ENCODE results near the gene SAMSN1. TPM values are rescaled to one million over a fixed set of nuclear protein-coding genes. Genes with fewer than 3 reads are reported as not detected.

SAMSN1 gene
- total RNA-seq (1.2 and 1.7 TPM in 2 replicates), polyA plus RNA-seq (0.51 and 0.82 TPM in 2 replicates)

DNA sequence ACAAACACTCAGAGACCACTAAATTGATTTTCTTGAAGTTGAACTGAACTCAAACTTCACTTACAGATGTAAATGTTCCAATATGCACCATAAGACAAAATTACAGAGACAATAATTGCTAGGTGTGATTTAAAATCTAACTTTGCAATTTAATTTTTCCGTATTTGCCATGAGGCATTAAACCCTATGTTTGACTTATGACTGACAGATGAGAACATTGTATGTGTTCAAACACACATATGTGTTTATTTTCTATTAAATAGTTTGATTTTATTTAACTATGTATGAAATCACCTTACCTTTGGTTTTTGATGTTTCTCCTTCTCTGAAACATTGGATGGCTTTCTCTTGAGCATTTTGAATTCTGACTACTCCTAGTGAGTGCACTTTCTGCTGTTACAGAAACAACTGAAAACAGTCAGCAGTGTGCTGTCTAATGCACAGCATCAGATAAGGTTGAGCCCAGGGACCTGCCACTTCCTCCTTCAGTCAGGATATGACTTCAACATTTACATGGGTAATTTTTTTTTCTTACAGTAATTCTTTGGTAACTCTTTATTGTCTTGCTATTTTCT is at the start of gene SAMSN1:
TSS of gene SAMSN1 (minus strand) at position 410 of the 575 bp plus-strand sequence. CDS start at position 356, 54 bp downstream.
- Histone ChIP-seq H3K4me3 (no peak within 1 kb of the TSS), H3K4me1 (ENCODE audit: insufficient read depth) (no peaks in the 10 kb centered on the region), H3K4me2 (no peak within 1 kb of the TSS), H4K20me1 (ENCODE audit: insufficient read depth, poor library complexity, severe bottlenecking) (no peaks in the 10 kb centered on the region), H3K79me2 (no peaks in the 10 kb centered on the region), H3K27me3 (no peaks in the 10 kb centered on the region), H3K27ac (no peak within 1 kb of the TSS), H3K9me3 (ENCODE audit: low read depth) (no peaks in the 10 kb centered on the region), H3K36me3 (replicated peaks; ENCODE audit: insufficient read depth, low read depth) (no peaks in the 10 kb centered on the region), H2AFZ (peak within 1 kb of the TSS; percentile 4), H3K9me2 (replicated peaks; ENCODE audit: insufficient read depth) (no peaks in the 10 kb centered on the region)
- DNase-seq (ENCODE audit: low spot score) = no peak
- TF ChIP-seq EZH2phosphoT487 (IDR thresholded peaks at IDR 0.05; ENCODE audit: low read depth, severe bottlenecking, unreplicated experiment) (no peak), EZH2 (IDR thresholded peaks at IDR 0.05; ENCODE audit: borderline replicate concordance) (no peak)
- TF ChIP-seq, protein P1, sequence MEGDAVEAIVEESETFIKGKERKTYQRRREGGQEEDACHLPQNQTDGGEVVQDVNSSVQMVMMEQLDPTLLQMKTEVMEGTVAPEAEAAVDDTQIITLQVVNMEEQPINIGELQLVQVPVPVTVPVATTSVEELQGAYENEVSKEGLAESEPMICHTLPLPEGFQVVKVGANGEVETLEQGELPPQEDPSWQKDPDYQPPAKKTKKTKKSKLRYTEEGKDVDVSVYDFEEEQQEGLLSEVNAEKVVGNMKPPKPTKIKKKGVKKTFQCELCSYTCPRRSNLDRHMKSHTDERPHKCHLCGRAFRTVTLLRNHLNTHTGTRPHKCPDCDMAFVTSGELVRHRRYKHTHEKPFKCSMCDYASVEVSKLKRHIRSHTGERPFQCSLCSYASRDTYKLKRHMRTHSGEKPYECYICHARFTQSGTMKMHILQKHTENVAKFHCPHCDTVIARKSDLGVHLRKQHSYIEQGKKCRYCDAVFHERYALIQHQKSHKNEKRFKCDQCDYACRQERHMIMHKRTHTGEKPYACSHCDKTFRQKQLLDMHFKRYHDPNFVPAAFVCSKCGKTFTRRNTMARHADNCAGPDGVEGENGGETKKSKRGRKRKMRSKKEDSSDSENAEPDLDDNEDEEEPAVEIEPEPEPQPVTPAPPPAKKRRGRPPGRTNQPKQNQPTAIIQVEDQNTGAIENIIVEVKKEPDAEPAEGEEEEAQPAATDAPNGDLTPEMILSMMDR (IDR thresholded peaks at IDR 0.05; ENCODE audit: poor library complexity) = no peak
- 93% methylated on average over 1 of the region's 1 CpG for WGBS (ENCODE audit: low lambda C conversion rate, missing lambda C conversion rate)

DNA sequence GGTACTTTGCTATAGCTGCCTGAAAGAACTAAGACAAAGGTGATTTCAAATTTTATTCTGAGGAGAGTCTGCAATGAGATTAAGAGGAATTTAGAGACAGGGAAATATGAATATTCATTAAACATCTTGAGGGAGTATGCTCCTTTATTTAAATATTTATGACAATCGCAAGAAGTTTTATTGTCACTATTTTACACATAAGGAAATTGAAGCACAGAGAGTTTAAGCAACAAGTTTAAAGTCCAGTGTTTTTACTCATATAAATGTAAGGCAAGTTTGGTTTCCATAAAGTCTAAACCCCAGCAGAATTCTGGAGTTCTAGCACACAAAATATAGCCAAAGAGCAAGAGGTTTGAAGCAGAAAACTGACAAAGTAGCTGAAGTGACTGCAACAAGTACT is 49.3 kb upstream of the SAMSN1 start:
- WGBS (ENCODE audit: low lambda C conversion rate, missing lambda C conversion rate) = 97% methylated on average over 1 of the region's 1 CpG
- no peaks in the 10 kb centered on the region for H4K20me1 ChIP-seq (ENCODE audit: insufficient read depth, poor library complexity, severe bottlenecking)
- DNase-seq (ENCODE audit: low spot score) = no peak
- no peak overlapping the region for H3K27ac ChIP-seq
- H2AFZ ChIP-seq = no peak overlapping the region
- H3K9me2 ChIP-seq (replicated peaks; ENCODE audit: insufficient read depth) = no peaks in the 10 kb centered on the region
- TF ChIP-seq EZH2phosphoT487 (IDR thresholded peaks at IDR 0.05; ENCODE audit: low read depth, severe bottlenecking, unreplicated experiment) (no peak), EZH2 (IDR thresholded peaks at IDR 0.05; ENCODE audit: borderline replicate concordance) (no peak)
- TF ChIP-seq, protein P1 (IDR thresholded peaks at IDR 0.05; ENCODE audit: poor library complexity) = no peak
- no peaks in the 10 kb centered on the region for H3K36me3 ChIP-seq (replicated peaks; ENCODE audit: insufficient read depth, low read depth)
- H3K4me2 ChIP-seq = no peak overlapping the region
- no peaks in the 10 kb centered on the region for H3K4me1 ChIP-seq (ENCODE audit: insufficient read depth)
- H3K4me3 ChIP-seq = no peak overlapping the region
- H3K79me2 ChIP-seq = no peaks in the 10 kb centered on the region
- no peaks in the 10 kb centered on the region for H3K27me3 ChIP-seq
- H3K9me3 ChIP-seq (ENCODE audit: low read depth) = no peaks in the 10 kb centered on the region

DNA sequence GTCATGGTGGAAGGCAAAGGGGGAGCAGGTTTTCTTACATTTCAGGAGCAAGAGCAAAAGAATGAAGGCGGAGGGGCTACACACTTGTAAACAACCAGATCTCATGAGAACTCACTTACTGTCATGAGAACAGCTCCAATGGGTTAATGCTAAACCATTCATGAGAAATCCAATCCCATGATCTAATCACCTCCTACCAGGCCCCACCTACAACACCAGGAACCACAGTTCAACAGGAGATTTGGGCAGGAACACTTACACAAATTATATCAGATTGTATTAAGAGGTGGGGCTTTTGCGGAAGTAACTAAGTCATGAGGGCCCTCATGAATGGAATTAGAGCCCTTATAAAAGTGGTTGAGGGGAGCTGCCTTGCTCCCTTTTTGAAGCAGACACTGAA is 48.9 kb upstream of the SAMSN1 start:
- Histone ChIP-seq H4K20me1 (ENCODE audit: insufficient read depth, poor library complexity, severe bottlenecking) (no peaks in the 10 kb centered on the region), H3K4me3 (no peak overlapping the region), H3K4me2 (no peak overlapping the region), H3K27me3 (no peaks in the 10 kb centered on the region), H3K79me2 (no peaks in the 10 kb centered on the region), H2AFZ (no peak overlapping the region), H3K9me3 (ENCODE audit: low read depth) (no peaks in the 10 kb centered on the region), H3K36me3 (replicated peaks; ENCODE audit: insufficient read depth, low read depth) (no peaks in the 10 kb centered on the region), H3K4me1 (ENCODE audit: insufficient read depth) (no peaks in the 10 kb centered on the region), H3K27ac (no peak overlapping the region), H3K9me2 (replicated peaks; ENCODE audit: insufficient read depth) (no peaks in the 10 kb centered on the region)
- TF ChIP-seq EZH2 (IDR thresholded peaks at IDR 0.05; ENCODE audit: borderline replicate concordance) (no peak), EZH2phosphoT487 (IDR thresholded peaks at IDR 0.05; ENCODE audit: low read depth, severe bottlenecking, unreplicated experiment) (no peak)
- TF ChIP-seq, protein P1 (IDR thresholded peaks at IDR 0.05; ENCODE audit: poor library complexity) = no peak
- 93% methylated on average over 2 of the region's 2 CpGs for WGBS (ENCODE audit: low lambda C conversion rate, missing lambda C conversion rate)
- no peak for DNase-seq (ENCODE audit: low spot score)
